Vagina (tissue), 2 donors: ENCODE measurements around the gene PHACTR3. TPM values are rescaled to one million over a fixed set of nuclear protein-coding genes. Genes with fewer than 3 reads are reported as not detected.

Experiments used
- DNase-seq, 2 donors: peaks; one replicate each; pipeline ENCODE4 v3.0.0-alpha.2; 2017; ENCODE audit errors: extremely low spot score in 2 of 2
- H3K27ac ChIP-seq: fragments of 200-600 bp; sonication (generic); one replicate; pipeline ENCODE4 v1.5.1; 2019
- H3K27me3 ChIP-seq: fragments of 200-600 bp; sonication (generic); one replicate; pipeline ENCODE4 v1.5.1; 2019
- H3K36me3 ChIP-seq, 2 donors: fragments of 200-600 bp; sonication (generic); one replicate each; pipeline ENCODE4 v1.5.1; 2017 to 2019
- H3K4me1 ChIP-seq: fragments of 200-600 bp; sonication (generic); one replicate; pipeline ENCODE4 v1.5.1; 2019
- H3K4me3 ChIP-seq, 2 donors: fragments of 200-600 bp; sonication (generic); 1 replicate in 1 of 2; 2 replicates in 1 of 2; pipeline ENCODE4 v1.5.1; 2016 to 2019
- H3K9me3 ChIP-seq: fragments of 200-600 bp; sonication (generic); one replicate; pipeline ENCODE4 v1.5.1; 2019
- CTCF ChIP-seq, 3 experiments: fragments of 450-650 bp in 2 of 3; fragments of 200-600 bp in 1 of 3; sonication (generic) in 1 of 3; IDR thresholded peaks; one replicate each; pipeline ENCODE4 v1.5.1; 2017 to 2019; ENCODE audit warnings: antibody characterized with exemption in 3 of 3, mild to moderate bottlenecking in 2 of 3, moderate library complexity in 2 of 3
- POLR2A ChIP-seq, 2 donors: fragments of 450-650 bp; IDR thresholded peaks; one replicate each; pipeline ENCODE4 v1.6.1; 2017; ENCODE audit warnings: antibody characterized with exemption in 2 of 2, mild to moderate bottlenecking in 2 of 2, moderate library complexity in 2 of 2
- POLR2AphosphoS5 ChIP-seq, 2 donors: sonication (generic); formaldehyde crosslinking; IDR thresholded peaks; one replicate each; pipeline ENCODE4 v1.9.0; 2017; ENCODE audit warnings: antibody characterized with exemption in 2 of 2, mild to moderate bottlenecking in 2 of 2, low read depth in 1 of 2; ENCODE audit not compliant: insufficient read depth in 1 of 2
- intact Hi-C: fragments of 100-400 bp; cut with DNase I; formaldehyde crosslinking; loops from one replicate; pipeline ENCODE4 v1.15.1; 2023
- total RNA-seq: library from RNA; depleted of rRNA; stranded (reverse); fragments of >200 nt; gene quantifications from one replicate; pipeline ENCODE4 v1.2.3, GENCODE V29; 2016

The PHACTR3 gene
- total RNA-seq, 1 donor from 2014 or later = 8.3 TPM

- Histone ChIP-seq H3K27ac (no peak overlapping the region), H3K36me3 (no peaks in the 10 kb centered on the region), H3K9me3 (no peaks in the 10 kb centered on the region), H3K27me3 (no peaks in the 10 kb centered on the region), H3K4me3 (no peak overlapping the region), H3K4me1 (no peaks in the 10 kb centered on the region)
- DNase-seq = peak; percentile 40 to 62
- intact Hi-C loops = no loop called here
- TF ChIP-seq CTCF (IDR thresholded peaks at IDR 0.05) (no peak), POLR2A (IDR thresholded peaks at IDR 0.05) (no peak), POLR2AphosphoS5 (IDR thresholded peaks at IDR 0.05; ENCODE audit: insufficient read depth in 1 of 2, low read depth in 1 of 2) (no peak)
Measured at GRCh38 chr20:59780494-59781185, 176.3 kb downstream of the PHACTR3 start.

GRCh38 chr20:59781226-59781625 lies 176.9 kb downstream of the PHACTR3 start:
- TF ChIP-seq POLR2A (IDR thresholded peaks at IDR 0.05) (no peak), CTCF (IDR thresholded peaks at IDR 0.05) (no peak), POLR2AphosphoS5 (IDR thresholded peaks at IDR 0.05; ENCODE audit: insufficient read depth in 1 of 2, low read depth in 1 of 2) (no peak)
- H3K36me3 ChIP-seq = no peaks in the 10 kb centered on the region
- no peaks in the 10 kb centered on the region for H3K4me1 ChIP-seq
- intact Hi-C loops = no loop called here
- H3K4me3 ChIP-seq = no peak overlapping the region
- no peaks in the 10 kb centered on the region for H3K9me3 ChIP-seq
- H3K27me3 ChIP-seq = no peaks in the 10 kb centered on the region
- no peak overlapping the region for H3K27ac ChIP-seq
- DNase-seq = peak; percentile 52 to 82

GRCh38 chr20:59782986-59783640 lies 178.8 kb downstream of the PHACTR3 start:
- intact Hi-C loops = no loop called here
- DNase-seq = peak; percentile 37 to 79
- H3K27me3 ChIP-seq = no peaks in the 10 kb centered on the region
- H3K4me1 ChIP-seq = no peaks in the 10 kb centered on the region
- H3K27ac ChIP-seq = no peak overlapping the region
- H3K9me3 ChIP-seq = no peaks in the 10 kb centered on the region
- TF ChIP-seq POLR2AphosphoS5 (IDR thresholded peaks at IDR 0.05; ENCODE audit: insufficient read depth in 1 of 2, low read depth in 1 of 2) (no peak), CTCF (IDR thresholded peaks at IDR 0.05) (peak in 2 of 3 experiments; percentile 34 to 57)
- H3K36me3 ChIP-seq = no peaks in the 10 kb centered on the region
- no peak overlapping the region for H3K4me3 ChIP-seq

GRCh38 chr20:59783641-59784010 lies 179.3 kb downstream of the PHACTR3 start:
- TF ChIP-seq POLR2A (IDR thresholded peaks at IDR 0.05) (no peak), CTCF (IDR thresholded peaks at IDR 0.05) (no peak), POLR2AphosphoS5 (IDR thresholded peaks at IDR 0.05; ENCODE audit: insufficient read depth in 1 of 2, low read depth in 1 of 2) (no peak)
- Histone ChIP-seq H3K9me3 (no peaks in the 10 kb centered on the region), H3K27me3 (no peaks in the 10 kb centered on the region), H3K4me3 (no peak overlapping the region), H3K36me3 (no peaks in the 10 kb centered on the region), H3K4me1 (no peaks in the 10 kb centered on the region), H3K27ac (no peak overlapping the region)
- intact Hi-C loops = no loop called here
- peak in 1 of 2 donors; percentile 60 for DNase-seq

- Histone ChIP-seq H3K27me3 (no peaks in the 10 kb centered on the region), H3K9me3 (no peaks in the 10 kb centered on the region), H3K36me3 (no peaks in the 10 kb centered on the region), H3K4me3 (no peak overlapping the region), H3K4me1 (no peaks in the 10 kb centered on the region), H3K27ac (no peak overlapping the region)
- peak; percentile 18 to 81 for DNase-seq
- intact Hi-C loops = no loop called here
- TF ChIP-seq POLR2A (IDR thresholded peaks at IDR 0.05) (no peak), CTCF (IDR thresholded peaks at IDR 0.05) (no peak), POLR2AphosphoS5 (IDR thresholded peaks at IDR 0.05; ENCODE audit: insufficient read depth in 1 of 2, low read depth in 1 of 2) (no peak)
Measured at GRCh38 chr20:59784365-59784764, 180.0 kb downstream of the PHACTR3 start.
